ENCODE measurements around the gene CCDC85A.

The CCDC85A gene

GRCh38 chr2:56244911-56245530 is 61.2 kb downstream of the CCDC85A start:
- Mint-ChIP-seq H3K36me3 (ENCODE audit: low read depth) (peaks cover 3% of the 10 kb centered on the region), H3K4me3 (no peak overlapping the region), H3K9me3 (peaks cover 24% of the 10 kb centered on the region), H3K27ac (no peak overlapping the region), H3K4me1 (peaks cover 8% of the 10 kb centered on the region), H3K27me3 (ENCODE audit: low read depth) (no peaks in the 10 kb centered on the region)
- TF ChIP-seq CTCF (IDR thresholded peaks at IDR 0.05; ENCODE audit: unreplicated experiment in 3 of 3): no peak

- H3K36me3 Mint-ChIP-seq (ENCODE audit: low read depth): no peaks in the 10 kb centered on the region
- H3K4me3 Mint-ChIP-seq: no peak overlapping the region
- H3K27me3 Mint-ChIP-seq (ENCODE audit: low read depth): no peaks in the 10 kb centered on the region
- TF ChIP-seq CTCF (IDR thresholded peaks at IDR 0.05; ENCODE audit: unreplicated experiment in 3 of 3): no peak
- H3K9me3 Mint-ChIP-seq: no peaks in the 10 kb centered on the region
- no peak overlapping the region for H3K27ac Mint-ChIP-seq
- H3K4me1 Mint-ChIP-seq: peaks cover 18% of the 10 kb centered on the region
Measured at GRCh38 chr2:56248965-56249742, 65.4 kb downstream of the CCDC85A start.

GRCh38 chr2:56250153-56250729 is 66.5 kb downstream of the CCDC85A start:
- H3K4me1 Mint-ChIP-seq: peaks cover 18% of the 10 kb centered on the region
- no peaks in the 10 kb centered on the region for H3K27me3 Mint-ChIP-seq (ENCODE audit: low read depth)
- H3K27ac Mint-ChIP-seq: no peak overlapping the region
- TF ChIP-seq CTCF (IDR thresholded peaks at IDR 0.05; ENCODE audit: unreplicated experiment in 3 of 3): no peak
- no peak overlapping the region for H3K4me3 Mint-ChIP-seq
- H3K9me3 Mint-ChIP-seq: no peaks in the 10 kb centered on the region
- no peaks in the 10 kb centered on the region for H3K36me3 Mint-ChIP-seq (ENCODE audit: low read depth)

- H3K27me3 Mint-ChIP-seq (ENCODE audit: low read depth): no peaks in the 10 kb centered on the region
- no peak overlapping the region for H3K4me3 Mint-ChIP-seq
- no peaks in the 10 kb centered on the region for H3K4me1 Mint-ChIP-seq
- no peak for TF ChIP-seq CTCF (IDR thresholded peaks at IDR 0.05; ENCODE audit: unreplicated experiment in 3 of 3)
- H3K27ac Mint-ChIP-seq: no peak overlapping the region
- no peaks in the 10 kb centered on the region for H3K9me3 Mint-ChIP-seq
- no peaks in the 10 kb centered on the region for H3K36me3 Mint-ChIP-seq (ENCODE audit: low read depth)
Measured at GRCh38 chr2:56260415-56260814, 76.6 kb downstream of the CCDC85A start.

GRCh38 chr2:56262241-56262640 is 78.5 kb downstream of the CCDC85A start:
- H3K4me3 Mint-ChIP-seq: no peak overlapping the region
- H3K27me3 Mint-ChIP-seq (ENCODE audit: low read depth): no peaks in the 10 kb centered on the region
- peaks cover 7% of the 10 kb centered on the region for H3K4me1 Mint-ChIP-seq
- H3K36me3 Mint-ChIP-seq (ENCODE audit: low read depth): no peaks in the 10 kb centered on the region
- H3K9me3 Mint-ChIP-seq: no peaks in the 10 kb centered on the region
- no peak overlapping the region for H3K27ac Mint-ChIP-seq
- no peak for TF ChIP-seq CTCF (IDR thresholded peaks at IDR 0.05; ENCODE audit: unreplicated experiment in 3 of 3)
